PFSK-1 (cell line): ENCODE measurements around the gene PBOV1.

ENCODE experiments used
- FOXP2 ChIP-seq: optimal IDR thresholded peaks from 2 replicates; pipeline ENCODE3; 2011; ENCODE audit warnings: borderline replicate concordance, control low read depth, inconsistent platforms; ENCODE audit not compliant: insufficient read depth; ENCODE audit errors: extremely low read length, extremely low read depth
- POLR2AphosphoS5 ChIP-seq: IDR thresholded peaks from 2 replicates; pipeline ENCODE4 v1.6.1; 2012; ENCODE audit warnings: low read depth, mild to moderate bottlenecking, control low read depth, low read length, moderate library complexity
- SIN3A ChIP-seq: IDR thresholded peaks from 2 replicates; pipeline ENCODE4 v1.6.1; 2012; ENCODE audit warnings: mild to moderate bottlenecking, low read length, moderate library complexity, borderline replicate concordance; ENCODE audit not compliant: insufficient read depth
- TAF1 ChIP-seq: IDR thresholded peaks from 2 replicates; pipeline ENCODE4 v1.6.1; 2012; ENCODE audit warnings: low read length, control low read depth, borderline replicate concordance; ENCODE audit not compliant: insufficient read depth
- TF ChIP-seq, protein P1 (sequence below), 2 experiments: IDR thresholded peaks; 2 replicates each; pipeline versions ENCODE4 v1.6.1 to v1.8.0; 2011 to 2012; ENCODE audit warnings: low read depth in 2 of 2, low read length in 2 of 2, control low read depth in 1 of 2, inconsistent platforms in 1 of 2, mild to moderate bottlenecking in 1 of 2, moderate library complexity in 1 of 2; ENCODE audit not compliant: insufficient read depth in 1 of 2

DNA sequence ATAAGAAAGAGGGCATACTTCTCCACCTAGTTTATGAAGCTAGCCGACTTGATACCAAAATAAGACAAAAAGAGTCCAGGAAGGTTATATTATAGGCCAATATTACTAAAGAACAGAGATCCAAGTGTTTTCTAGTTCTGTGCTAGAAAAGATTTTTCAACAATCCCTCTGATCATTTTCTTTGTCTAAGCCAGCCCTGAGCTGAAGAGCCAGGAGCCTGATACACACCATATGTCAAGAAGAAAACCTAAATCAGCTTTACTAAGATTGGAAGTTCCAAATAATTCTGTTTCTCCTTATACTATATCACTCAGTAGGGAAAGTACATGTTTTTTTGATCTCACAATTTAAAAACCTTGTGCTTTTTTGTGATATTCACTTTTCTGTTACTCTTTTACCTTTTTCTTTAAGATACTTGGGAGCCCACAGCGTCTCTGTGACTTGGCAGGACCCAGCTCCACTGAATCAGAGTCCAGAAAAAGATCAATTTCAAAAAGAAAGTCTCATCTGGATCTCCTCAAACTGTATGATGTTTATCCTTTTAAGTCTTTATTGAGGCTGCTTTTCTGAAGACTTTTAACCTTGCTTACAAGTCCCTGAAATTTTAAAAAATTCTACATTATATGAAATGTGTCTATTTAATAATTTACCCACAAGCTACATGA lies 43.0 kb upstream of the PBOV1 start:
- TF ChIP-seq FOXP2 (no peak), POLR2AphosphoS5 (no peak), SIN3A (no peak), TAF1 (no peak)
- TF ChIP-seq, protein P1, sequence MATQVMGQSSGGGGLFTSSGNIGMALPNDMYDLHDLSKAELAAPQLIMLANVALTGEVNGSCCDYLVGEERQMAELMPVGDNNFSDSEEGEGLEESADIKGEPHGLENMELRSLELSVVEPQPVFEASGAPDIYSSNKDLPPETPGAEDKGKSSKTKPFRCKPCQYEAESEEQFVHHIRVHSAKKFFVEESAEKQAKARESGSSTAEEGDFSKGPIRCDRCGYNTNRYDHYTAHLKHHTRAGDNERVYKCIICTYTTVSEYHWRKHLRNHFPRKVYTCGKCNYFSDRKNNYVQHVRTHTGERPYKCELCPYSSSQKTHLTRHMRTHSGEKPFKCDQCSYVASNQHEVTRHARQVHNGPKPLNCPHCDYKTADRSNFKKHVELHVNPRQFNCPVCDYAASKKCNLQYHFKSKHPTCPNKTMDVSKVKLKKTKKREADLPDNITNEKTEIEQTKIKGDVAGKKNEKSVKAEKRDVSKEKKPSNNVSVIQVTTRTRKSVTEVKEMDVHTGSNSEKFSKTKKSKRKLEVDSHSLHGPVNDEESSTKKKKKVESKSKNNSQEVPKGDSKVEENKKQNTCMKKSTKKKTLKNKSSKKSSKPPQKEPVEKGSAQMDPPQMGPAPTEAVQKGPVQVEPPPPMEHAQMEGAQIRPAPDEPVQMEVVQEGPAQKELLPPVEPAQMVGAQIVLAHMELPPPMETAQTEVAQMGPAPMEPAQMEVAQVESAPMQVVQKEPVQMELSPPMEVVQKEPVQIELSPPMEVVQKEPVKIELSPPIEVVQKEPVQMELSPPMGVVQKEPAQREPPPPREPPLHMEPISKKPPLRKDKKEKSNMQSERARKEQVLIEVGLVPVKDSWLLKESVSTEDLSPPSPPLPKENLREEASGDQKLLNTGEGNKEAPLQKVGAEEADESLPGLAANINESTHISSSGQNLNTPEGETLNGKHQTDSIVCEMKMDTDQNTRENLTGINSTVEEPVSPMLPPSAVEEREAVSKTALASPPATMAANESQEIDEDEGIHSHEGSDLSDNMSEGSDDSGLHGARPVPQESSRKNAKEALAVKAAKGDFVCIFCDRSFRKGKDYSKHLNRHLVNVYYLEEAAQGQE (IDR thresholded peaks at IDR 0.05; ENCODE audit: insufficient read depth in 1 of 2, low read depth in 2 of 2, low read length in 2 of 2): no peak
